Ovary (tissue), 3 donors: Measurements from ENCODE around the gene LRRC46.

Source experiments
- CTCF ChIP-seq, 3 donors: fragments of 450-650 bp in 2 of 3; fragments of 200-600 bp in 1 of 3; IDR thresholded peaks; one replicate each; pipeline versions ENCODE4 v1.5.1 to v1.8.0; 2016 to 2022; ENCODE audit warnings: antibody characterized with exemption in 3 of 3, mild to moderate bottlenecking in 1 of 3
- EP300 ChIP-seq: sonication (generic); formaldehyde crosslinking; IDR thresholded peaks from one replicate; pipeline ENCODE4 v1.6.1; 2017; ENCODE audit warnings: antibody characterized with exemption
- POLR2A ChIP-seq: fragments of 450-650 bp; IDR thresholded peaks from one replicate; pipeline ENCODE4 v1.6.1; 2017; ENCODE audit warnings: antibody characterized with exemption, mild to moderate bottlenecking, moderate library complexity
- donor health status: DM: no; HTN: no; CAD: no.

DNA sequence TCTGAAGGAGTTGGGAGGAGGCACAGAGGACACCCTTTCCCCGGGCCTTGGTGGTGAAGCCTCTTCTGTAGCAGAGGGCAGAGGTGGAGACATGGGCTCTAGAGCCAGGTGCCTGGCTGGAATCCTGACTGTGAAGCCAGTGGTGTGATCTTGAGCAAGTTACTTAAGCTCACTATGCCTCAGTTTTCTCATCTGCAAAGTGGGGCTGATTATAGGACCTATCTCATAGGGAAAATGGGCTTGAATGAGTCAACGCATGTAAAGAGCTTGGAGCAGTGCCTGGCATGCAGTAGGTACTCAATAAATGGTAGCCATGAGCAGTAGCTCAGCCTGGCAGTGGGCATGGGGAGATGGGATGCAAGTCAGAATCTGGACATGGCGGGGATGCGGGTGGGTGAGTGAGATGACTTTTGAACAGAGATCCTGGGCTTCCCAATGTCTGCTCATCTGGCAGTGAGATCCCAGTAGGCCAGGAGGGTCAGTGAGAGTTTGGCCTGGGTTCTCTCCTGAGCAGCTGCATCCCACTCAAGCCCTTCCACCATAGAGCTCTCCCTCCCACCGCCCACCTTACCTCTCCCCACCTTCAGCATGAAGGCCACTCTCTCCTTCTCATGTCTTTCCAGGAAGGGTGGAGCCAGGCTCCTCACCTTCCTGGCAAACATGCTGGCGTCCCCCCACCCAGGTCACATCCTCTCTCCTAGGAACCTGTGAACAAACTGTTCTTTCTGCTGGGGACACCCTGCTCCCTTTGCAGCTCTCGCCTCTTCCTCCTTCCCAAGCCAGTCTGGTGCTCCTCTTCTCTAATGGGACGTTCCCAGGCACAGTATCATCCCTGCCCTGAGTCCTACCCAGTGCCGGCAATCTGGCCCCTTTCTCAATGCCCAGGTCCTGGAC, 51.5 kb downstream of the LRRC46 start:
- no peak for TF ChIP-seq POLR2A
- TF ChIP-seq CTCF (IDR thresholded peaks at IDR 0.05), result no peak
- TF ChIP-seq EP300, result no peak
